NCI-H774 (cell line): Measurements from ENCODE around the gene HAPSTR1.
A peak's percentile ranks its signal among the peaks of the same experiment; 100 is the strongest.
"Not testable (repeated sequence)": the region's sequence is repeated elsewhere in the genome, so short reads cannot be mapped to it uniquely, and the experiment has no call there.

Experiments used
- DNase-seq: peaks from one replicate; lab custom pipeline; 2025; lab: John Stamatoyannopoulos, UW

Gene HAPSTR1

DNA sequence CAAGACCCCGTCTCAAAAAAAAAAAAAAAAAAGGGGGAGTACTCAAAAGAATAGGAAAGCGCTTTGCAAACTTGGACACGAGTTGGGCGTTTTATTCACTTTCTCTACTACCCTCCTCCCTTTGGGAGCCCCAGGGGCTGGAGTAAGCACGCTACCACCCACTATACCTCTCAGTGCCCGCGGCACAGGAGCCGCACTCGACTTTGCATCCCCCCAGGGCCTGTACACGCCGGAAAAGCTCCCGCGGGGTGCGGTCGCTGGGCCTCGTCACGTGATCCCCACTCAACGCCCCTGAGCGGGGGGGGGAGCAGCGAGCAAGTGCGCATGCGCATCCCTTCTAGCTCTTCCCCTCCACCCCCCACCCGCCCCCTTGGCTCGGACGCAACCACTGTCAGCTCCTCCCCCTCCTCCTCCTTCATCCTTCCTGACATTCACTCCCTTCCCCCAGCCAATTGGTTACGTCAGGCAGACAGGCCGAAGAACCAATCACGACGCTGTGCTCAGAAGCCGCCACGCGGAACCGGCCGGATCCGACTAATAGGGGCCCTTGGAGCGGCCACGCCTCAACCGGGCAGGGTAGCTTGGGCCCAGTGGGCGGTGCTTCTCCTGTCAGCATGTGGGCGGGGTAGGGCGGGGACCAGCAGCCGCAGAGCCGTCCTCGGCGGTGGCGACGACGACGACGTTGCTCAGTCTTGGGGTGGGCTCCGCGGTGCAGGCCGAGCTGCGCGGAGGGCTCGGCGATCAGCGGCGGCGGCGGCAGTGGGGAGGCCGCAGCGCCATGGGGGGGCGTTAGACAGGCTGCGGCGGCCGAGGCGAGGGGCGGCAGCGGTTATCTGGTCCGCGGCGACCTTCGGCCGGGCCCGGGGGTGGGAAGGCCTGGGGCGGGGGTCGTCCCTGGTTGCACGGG is at the start of gene HAPSTR1:
TSS of gene HAPSTR1 (plus strand) at position 685 of the 907 bp plus-strand sequence. CDS start 401 bp downstream, outside the sequence.
- peak; percentile 99 for DNase-seq

DNA sequence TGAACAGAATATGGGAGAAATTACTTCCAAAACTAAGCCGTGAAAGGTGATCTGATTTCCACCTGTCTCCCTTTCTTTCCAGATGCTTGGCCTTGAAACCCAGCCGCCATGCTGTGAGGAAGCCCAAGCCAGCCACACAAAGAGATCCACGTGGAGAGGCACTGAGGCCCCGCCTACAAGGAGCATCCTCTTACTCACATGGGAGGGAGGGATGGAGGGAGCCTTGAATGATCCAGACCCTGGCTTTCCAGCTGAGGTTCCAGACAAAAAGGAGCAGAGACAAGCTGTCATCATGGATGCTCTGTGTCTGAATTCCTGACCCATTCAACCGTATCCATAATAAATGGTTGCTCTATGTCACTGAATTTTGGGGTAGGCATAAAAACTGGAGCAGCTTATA is 48.9 kb upstream of the HAPSTR1 start:
- DNase-seq: no peak

- DNase-seq: no peak
These were observed 48.3 kb upstream of the HAPSTR1 start for GRCh38 chr16:9042964-9043680.

GRCh38 chr16:9045562-9045961 is 45.9 kb upstream of the HAPSTR1 start:
- DNase-seq: not testable (repeated sequence)

DNA sequence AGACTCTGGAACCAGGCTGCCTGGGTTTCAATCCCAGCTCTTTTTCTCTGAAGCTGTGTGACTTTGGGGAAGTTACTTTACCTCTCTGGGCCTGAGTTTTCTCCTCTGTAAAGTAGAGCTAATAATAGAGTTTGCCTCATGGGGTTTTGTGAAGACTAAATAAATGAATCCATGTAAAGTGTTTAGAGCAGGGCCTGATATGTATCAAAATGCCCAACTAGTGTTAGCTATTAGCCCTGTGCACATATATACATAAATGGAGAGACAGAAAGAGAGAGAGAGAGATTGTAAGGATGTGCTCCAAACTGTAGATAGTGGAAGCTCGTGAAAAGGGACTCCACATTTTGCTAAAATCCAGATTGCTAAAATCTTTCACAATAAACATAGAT is 44.8 kb upstream of the HAPSTR1 start:
- no peak for DNase-seq

- peak; percentile 75 for DNase-seq
These were observed 43.6 kb upstream of the HAPSTR1 start for GRCh38 chr16:9047689-9048301.

DNA sequence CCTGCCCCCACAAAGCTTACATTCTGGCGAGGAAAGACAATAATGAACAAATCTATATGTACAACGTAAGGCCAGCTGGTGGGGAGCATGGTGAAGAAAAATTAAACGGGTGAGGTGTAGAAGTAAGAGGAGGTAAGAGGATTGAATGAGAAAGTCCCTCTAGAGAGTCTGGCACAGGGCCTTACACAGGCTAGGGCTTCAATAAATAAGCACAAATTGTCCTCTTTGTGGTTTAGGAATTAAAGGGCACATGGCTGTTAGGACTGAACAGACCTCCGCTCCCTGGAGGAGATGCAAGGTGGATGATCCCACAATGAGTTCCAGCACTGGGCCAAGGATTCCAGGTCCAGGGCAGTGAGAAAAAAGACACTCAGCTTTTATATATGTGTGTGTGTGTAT is 43.1 kb upstream of the HAPSTR1 start:
- DNase-seq: no peak

GRCh38 chr16:9049241-9049640 is 42.2 kb upstream of the HAPSTR1 start:
- DNase-seq: no peak

DNA sequence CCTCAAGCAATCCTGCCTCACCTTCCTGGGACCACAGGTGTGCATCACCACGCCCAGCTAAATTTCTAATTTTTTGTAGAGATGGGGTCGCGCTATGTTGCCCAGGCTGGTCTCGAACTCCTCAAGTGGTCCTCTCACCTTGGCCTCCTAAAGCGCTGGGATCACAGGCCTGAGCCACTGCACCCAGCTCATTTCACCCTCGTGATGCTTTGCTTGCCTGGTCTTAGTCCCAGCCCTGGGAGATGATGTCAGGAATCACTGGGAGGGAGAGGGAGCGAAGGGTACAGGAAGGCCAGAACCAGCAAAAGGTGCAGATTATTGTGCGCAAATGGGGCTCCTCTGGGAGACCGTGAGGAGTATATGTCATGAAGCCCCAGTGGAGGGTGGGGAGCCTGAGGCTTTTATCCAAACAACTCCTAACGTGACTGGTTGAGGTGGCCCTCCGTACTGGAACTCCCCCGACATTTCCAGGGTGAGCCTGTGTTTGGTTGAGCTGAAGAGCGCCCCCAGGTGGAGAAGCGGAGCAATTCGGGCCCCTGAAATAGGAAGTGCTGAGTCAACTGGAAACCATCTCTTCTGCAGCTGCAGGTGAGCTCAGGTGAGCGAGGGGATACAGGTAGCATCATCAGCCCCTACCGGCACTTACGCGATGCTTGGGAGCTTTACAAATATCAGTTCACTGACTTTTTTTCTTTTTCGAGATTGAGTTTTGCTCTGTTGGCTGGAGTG is 41.2 kb upstream of the HAPSTR1 start:
- DNase-seq: no peak

DNA sequence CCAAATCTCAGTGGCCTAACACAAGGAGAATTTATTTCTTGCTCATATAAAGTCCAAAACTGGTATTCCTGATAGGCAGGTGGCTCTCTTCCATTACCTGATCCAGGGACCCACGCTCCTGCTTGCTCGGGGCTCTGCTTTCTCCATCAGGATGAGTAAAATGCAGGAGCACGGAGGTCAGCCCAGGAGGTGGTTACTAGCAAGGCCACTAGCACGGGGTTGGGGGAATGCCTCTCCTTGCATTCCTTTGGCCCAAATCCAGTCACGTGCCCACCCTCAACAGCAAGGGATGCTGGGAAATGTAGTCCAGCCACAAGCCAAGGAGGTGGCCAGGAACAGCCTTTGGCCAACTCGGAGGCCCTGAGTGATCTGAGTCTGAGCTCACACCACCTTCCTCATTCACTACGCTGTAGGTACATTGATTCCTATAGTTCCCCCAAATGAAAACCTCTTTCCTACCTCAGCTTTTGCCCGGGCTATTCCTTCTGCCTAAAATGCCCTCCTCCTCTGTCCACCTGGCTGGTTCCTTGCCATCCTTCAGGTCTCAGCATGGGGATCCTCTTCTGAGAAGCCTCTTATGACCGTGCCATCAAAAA is 38.3 kb upstream of the HAPSTR1 start:
- peak; percentile 77 for DNase-seq

- no peak for DNase-seq
These were observed 37.0 kb upstream of the HAPSTR1 start for GRCh38 chr16:9054460-9054859.

GRCh38 chr16:9055115-9055514 is 36.3 kb upstream of the HAPSTR1 start:
- DNase-seq: no peak

DNA sequence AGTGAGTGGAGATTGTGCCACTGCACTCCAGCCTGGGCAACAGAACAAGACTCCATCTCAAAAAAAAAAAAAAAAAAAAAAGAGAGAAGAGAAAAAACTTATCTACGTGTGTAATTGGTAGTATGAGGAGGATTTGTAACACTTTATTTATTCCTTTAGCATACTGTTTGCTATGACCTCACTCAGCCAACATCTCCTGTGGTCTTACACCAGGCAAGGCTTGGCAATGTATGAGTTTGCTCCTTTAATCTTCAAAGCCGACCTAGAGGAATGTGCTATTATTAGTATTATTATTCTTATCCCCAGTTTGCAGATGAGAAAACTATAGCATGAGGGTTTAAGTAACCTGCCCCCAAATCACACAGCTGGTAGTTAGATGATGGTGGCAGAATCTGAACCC is 35.8 kb upstream of the HAPSTR1 start:
- DNase-seq: no peak

GRCh38 chr16:9056061-9056460 is 35.4 kb upstream of the HAPSTR1 start:
- DNase-seq: no peak

DNA sequence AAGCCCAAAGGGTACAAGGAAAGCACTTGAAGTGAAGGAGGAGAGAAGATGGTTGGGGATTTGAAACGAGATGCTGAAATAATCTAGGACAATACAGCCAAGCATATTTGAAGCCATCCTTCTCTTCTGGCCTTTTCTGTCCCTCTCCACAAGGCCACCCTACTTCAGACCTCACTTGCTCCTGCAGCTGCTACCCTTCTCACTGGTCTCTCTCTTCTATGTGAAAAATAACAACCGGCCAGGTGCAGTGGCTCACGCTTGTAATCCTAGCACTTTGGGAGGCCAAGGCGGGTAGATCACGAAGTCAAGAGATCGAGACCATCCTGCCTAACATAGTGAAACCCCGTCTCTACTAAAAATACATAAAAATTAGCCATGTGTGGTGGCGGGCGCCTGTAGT is 33.2 kb upstream of the HAPSTR1 start:
- no peak for DNase-seq

GRCh38 chr16:9060225-9060624 is 31.2 kb upstream of the HAPSTR1 start:
- no peak for DNase-seq

DNA sequence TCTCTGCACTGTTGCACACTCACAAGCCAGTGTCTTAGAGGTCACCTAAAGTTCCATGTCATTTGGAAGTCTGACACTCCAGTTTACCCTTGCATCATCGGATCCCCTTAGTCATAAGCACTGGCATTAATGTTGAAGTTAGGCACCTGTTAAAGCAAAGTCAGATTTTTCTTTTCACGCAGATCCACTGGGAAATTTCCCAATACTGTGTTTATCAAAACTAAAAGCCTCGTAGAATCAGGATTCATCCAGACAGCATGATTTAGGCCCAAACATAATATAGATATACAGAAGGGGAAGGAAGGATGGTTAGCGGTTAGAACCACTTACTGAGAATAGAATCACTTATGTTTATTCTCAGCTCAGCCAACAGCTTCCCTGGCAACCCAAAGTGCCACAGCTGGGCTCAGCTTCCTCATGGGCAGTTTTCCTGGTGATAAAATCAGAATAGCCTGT is 30.1 kb upstream of the HAPSTR1 start:
- peak; percentile 12 for DNase-seq

DNA sequence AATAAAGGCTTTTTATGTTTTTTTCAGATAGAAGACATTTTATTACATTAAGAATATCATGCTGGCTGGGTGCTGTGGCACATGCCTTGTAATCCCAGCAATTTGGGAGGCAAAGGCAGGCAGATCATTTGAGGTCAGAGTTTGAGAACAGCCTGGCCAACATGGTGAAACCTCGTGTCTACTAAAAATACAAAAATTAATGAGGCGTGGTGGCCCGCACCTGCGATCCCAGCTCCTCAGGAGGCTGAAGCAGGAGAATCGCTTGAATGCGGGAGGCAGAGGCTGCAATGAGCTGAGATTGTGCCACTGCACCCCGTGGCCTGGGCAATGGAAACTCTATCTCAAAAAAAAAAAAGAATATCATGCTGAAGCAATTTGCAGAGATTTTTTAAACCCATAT is 29.1 kb upstream of the HAPSTR1 start:
- no peak for DNase-seq

DNA sequence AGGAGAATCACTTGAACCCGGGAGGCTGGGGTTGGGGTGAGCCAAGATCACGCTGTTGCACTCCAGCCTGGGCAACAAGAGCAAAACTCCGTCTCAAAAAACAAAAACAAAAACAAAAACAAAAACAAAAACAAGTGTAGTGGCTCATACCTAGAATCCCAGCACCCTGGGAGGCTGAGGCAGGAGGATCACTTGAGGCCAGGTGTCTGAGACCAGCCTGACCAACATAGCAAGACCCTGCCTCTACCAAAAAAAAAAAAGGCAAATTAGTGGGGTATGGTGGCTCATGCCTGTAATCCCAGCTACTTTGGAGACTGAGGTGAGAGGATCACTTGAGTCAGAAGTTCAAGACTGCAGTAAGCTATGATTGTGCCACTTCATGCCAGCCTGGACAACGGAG is 26.4 kb upstream of the HAPSTR1 start:
- DNase-seq: no peak

GRCh38 chr16:9068886-9069285 is 22.6 kb upstream of the HAPSTR1 start:
- DNase-seq: no peak

GRCh38 chr16:9070254-9070653 is 21.2 kb upstream of the HAPSTR1 start:
- DNase-seq: no peak

- no peak for DNase-seq
These were observed 20.1 kb upstream of the HAPSTR1 start for GRCh38 chr16:9071377-9071776.
